Thyroid gland (tissue), 4 donors: Measurements from ENCODE around the gene DOCK3. TPM values are rescaled to one million over a fixed set of nuclear protein-coding genes. Genes with fewer than 3 reads are reported as not detected.

Source experiments
- DNase-seq, 2 donors: peaks; one replicate each; pipeline ENCODE4 v3.0.0-alpha.2; 2019
- H3K27ac ChIP-seq, 3 donors: fragments of 200-600 bp; sonication (generic); 1 replicate in 2 of 3; 2 replicates in 1 of 3; pipeline ENCODE4 v1.5.1; 2016 to 2019; ENCODE audit warnings: mild to moderate bottlenecking in 1 of 3, moderate library complexity in 1 of 3
- H3K27me3 ChIP-seq: fragments of 200-600 bp; sonication (generic); one replicate; pipeline ENCODE4 v1.5.1; 2019
- H3K36me3 ChIP-seq, 2 donors: fragments of 200-600 bp; sonication (generic); one replicate each; pipeline ENCODE4 v1.5.1; 2016 to 2019
- H3K4me1 ChIP-seq, 2 donors: fragments of 200-600 bp; sonication (generic); one replicate each; pipeline ENCODE4 v1.5.1; 2017 to 2019
- H3K4me3 ChIP-seq, 3 donors: fragments of 200-600 bp; sonication (generic); replicated peaks in 1 of 3; 1 replicate in 2 of 3; 2 replicates in 1 of 3; pipeline ENCODE4 v1.5.1; 2016; ENCODE audit warnings: mild to moderate bottlenecking in 1 of 3
- H3K9me3 ChIP-seq: fragments of 200-600 bp; sonication (generic); one replicate; pipeline ENCODE4 v1.5.1; 2017
- CTCF ChIP-seq, 6 experiments: fragments of 200-600 bp in 3 of 6; fragments of 450-650 bp in 3 of 6; sonication (generic) in 3 of 6; IDR thresholded peaks; one replicate each; pipeline ENCODE4 v1.5.1; 2016 to 2019; ENCODE audit warnings: antibody characterized with exemption in 6 of 6, mild to moderate bottlenecking in 2 of 6, inconsistent platforms in 1 of 6, moderate library complexity in 1 of 6
- POLR2A ChIP-seq, 2 donors: fragments of 450-650 bp; IDR thresholded peaks; one replicate each; pipeline ENCODE4 v1.6.1; 2017; ENCODE audit warnings: antibody characterized with exemption in 2 of 2, mild to moderate bottlenecking in 2 of 2, moderate library complexity in 1 of 2
- WGBS, 2 donors: methylation state at CpG; one replicate each; pipeline ENCODE4 v1.1.5; 2017; 5-methylcytosine and 5-hydroxymethylcytosine counted together
- intact Hi-C: fragments of 100-400 bp; cut with DNase I; formaldehyde crosslinking; loops from one replicate; pipeline ENCODE4 v1.15.1; 2023
- total RNA-seq, 4 donors: library from RNA; depleted of rRNA; stranded (reverse); fragments of >200 nt; gene quantifications; one replicate each; pipeline ENCODE4 v1.2.3, GENCODE V29; 2016

Gene DOCK3
- total RNA-seq, 4 donors from 2014 or later, result 15.7 to 54.2 (median 21.1) TPM

- intact Hi-C loops, result no loop called here
- TF ChIP-seq CTCF (IDR thresholded peaks at IDR 0.05) (no peak), POLR2A (IDR thresholded peaks at IDR 0.05) (no peak)
- Histone ChIP-seq H3K9me3 (no peaks in the 10 kb centered on the region), H3K4me1 (peaks cover 4 to 6% of the 10 kb centered on the region in 2 donors), H3K4me3 (no peak overlapping the region), H3K36me3 (no peaks in the 10 kb centered on the region), H3K27ac (no peak overlapping the region), H3K27me3 (no peaks in the 10 kb centered on the region)
- 80 to 90% methylated on average over 5 of the region's 5 CpGs for WGBS, 2 donors
- no peak for DNase-seq
Measured at GRCh38 chr3:50633230-50633790, 41.4 kb upstream of the DOCK3 start.

GRCh38 chr3:50635066-50635465, 39.7 kb upstream of the DOCK3 start:
- TF ChIP-seq POLR2A (IDR thresholded peaks at IDR 0.05) (no peak), CTCF (IDR thresholded peaks at IDR 0.05) (no peak)
- no peak for DNase-seq
- Histone ChIP-seq H3K27me3 (no peaks in the 10 kb centered on the region), H3K27ac (no peak overlapping the region), H3K4me3 (no peak overlapping the region), H3K36me3 (peaks cover 0 to 1% of the 10 kb centered on the region in 2 donors), H3K9me3 (no peaks in the 10 kb centered on the region), H3K4me1 (peaks cover 4 to 17% of the 10 kb centered on the region in 2 donors)
- intact Hi-C loops, result no loop called here

- TF ChIP-seq CTCF (IDR thresholded peaks at IDR 0.05) (no peak), POLR2A (IDR thresholded peaks at IDR 0.05) (no peak)
Measured at GRCh38 chr3:50637011-50637410, 37.7 kb upstream of the DOCK3 start.

GRCh38 chr3:50637945-50638344, 36.8 kb upstream of the DOCK3 start:
- Histone ChIP-seq H3K27ac (no peak overlapping the region), H3K4me3 (no peak overlapping the region), H3K4me1 (peaks cover 4 to 17% of the 10 kb centered on the region in 2 donors), H3K27me3 (no peaks in the 10 kb centered on the region), H3K9me3 (no peaks in the 10 kb centered on the region), H3K36me3 (peaks cover 14 to 20% of the 10 kb centered on the region in 2 donors)
- DNase-seq, result no peak
- 79 to 89% methylated on average over 3 of the region's 3 CpGs for WGBS, 2 donors
- intact Hi-C loops, result no loop called here
- TF ChIP-seq POLR2A (IDR thresholded peaks at IDR 0.05) (no peak), CTCF (IDR thresholded peaks at IDR 0.05) (no peak)

More at GRCh38 chr3:50637011-50637410, 37.7 kb upstream of the DOCK3 start:
- Histone ChIP-seq H3K36me3 (peaks cover 9 to 10% of the 10 kb centered on the region in 2 donors), H3K27me3 (no peaks in the 10 kb centered on the region), H3K4me1 (peaks cover 4 to 17% of the 10 kb centered on the region in 2 donors), H3K9me3 (no peaks in the 10 kb centered on the region), H3K27ac (no peak overlapping the region), H3K4me3 (no peak overlapping the region)
- intact Hi-C loops, result no loop called here
- DNase-seq, result no peak
- WGBS, 2 donors, result 85% methylated on average over 4 of the region's 4 CpGs

GRCh38 chr3:50639055-50639494, 35.7 kb upstream of the DOCK3 start:
- peak in 1 of 2 donors; percentile 37 for DNase-seq
- TF ChIP-seq POLR2A (IDR thresholded peaks at IDR 0.05) (no peak), CTCF (IDR thresholded peaks at IDR 0.05) (no peak)
- no peaks in the 10 kb centered on the region for H3K9me3 ChIP-seq

More at GRCh38 chr3:50639055-50639494, 35.7 kb upstream of the DOCK3 start:
- no peak overlapping the region for H3K4me3 ChIP-seq
- peaks cover 4 to 17% of the 10 kb centered on the region in 2 donors for H3K4me1 ChIP-seq
- intact Hi-C loops, result no loop called here
- H3K27me3 ChIP-seq, result no peaks in the 10 kb centered on the region
- H3K27ac ChIP-seq, result no peak overlapping the region
- 84 to 86% methylated on average over 5 of the region's 6 CpGs for WGBS, 2 donors
- peaks cover 25 to 31% of the 10 kb centered on the region in 2 donors for H3K36me3 ChIP-seq
